ENCODE measurements around the gene GLTP. TPM values are rescaled to one million over a fixed set of nuclear protein-coding genes. Genes with fewer than 3 reads are reported as not detected.
A peak's percentile ranks its signal among the peaks of the same experiment; 100 is the strongest.

GLTP gene
- total RNA-seq, 4 donors from 2014 or later = 18.3 to 34.0 (median 22.4) TPM

DNA sequence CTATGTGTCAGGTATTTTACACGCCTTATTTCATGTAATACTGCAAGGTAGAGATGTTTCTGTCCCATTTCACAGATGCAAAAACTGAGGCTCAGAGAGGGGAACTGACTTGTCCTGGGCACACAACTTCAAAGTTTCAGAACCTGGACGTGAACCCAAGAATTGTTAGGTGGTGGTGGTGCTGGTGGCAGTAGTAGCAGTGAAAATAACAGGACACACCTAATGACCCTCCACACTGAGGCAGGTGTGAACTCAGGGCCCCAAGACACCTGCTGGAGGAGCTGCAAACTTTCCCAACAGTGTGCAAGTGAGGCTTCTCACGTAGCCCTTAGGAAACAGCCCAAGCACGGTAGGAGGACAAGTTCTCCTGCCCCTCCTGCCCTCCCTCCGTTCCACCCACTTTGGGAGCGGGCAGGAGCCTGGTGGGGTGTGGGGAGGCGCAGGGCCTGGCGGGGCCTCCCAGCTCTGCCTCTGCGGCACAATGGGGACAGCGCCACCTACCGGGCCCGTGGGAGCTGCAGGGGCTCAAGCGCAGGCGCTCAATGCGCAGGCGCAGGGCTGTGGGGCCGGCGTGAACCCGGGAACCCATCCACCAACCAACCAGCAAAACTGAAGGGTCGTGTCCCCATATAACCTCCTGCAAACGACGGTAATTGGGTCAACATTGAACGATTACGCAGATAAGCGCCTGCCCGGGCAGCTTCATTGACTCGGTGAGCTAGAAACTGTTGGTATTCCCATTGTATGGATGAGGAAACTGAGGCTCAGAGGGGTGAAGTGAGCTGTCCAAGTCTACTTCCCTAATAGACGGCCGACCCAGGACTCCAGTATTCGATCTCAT, 35.1 kb downstream of the GLTP start:
- no peak overlapping the region for H3K27ac ChIP-seq
- H3K4me3 ChIP-seq = peak overlapping the region in 3 of 4 donors; percentile 24 to 54 (median 39)
- TF ChIP-seq POLR2A (IDR thresholded peaks at IDR 0.05) = no peak
- TF ChIP-seq, protein P1, sequence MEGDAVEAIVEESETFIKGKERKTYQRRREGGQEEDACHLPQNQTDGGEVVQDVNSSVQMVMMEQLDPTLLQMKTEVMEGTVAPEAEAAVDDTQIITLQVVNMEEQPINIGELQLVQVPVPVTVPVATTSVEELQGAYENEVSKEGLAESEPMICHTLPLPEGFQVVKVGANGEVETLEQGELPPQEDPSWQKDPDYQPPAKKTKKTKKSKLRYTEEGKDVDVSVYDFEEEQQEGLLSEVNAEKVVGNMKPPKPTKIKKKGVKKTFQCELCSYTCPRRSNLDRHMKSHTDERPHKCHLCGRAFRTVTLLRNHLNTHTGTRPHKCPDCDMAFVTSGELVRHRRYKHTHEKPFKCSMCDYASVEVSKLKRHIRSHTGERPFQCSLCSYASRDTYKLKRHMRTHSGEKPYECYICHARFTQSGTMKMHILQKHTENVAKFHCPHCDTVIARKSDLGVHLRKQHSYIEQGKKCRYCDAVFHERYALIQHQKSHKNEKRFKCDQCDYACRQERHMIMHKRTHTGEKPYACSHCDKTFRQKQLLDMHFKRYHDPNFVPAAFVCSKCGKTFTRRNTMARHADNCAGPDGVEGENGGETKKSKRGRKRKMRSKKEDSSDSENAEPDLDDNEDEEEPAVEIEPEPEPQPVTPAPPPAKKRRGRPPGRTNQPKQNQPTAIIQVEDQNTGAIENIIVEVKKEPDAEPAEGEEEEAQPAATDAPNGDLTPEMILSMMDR (IDR thresholded peaks at IDR 0.05 in 4 of 5, conservative IDR thresholded peaks at IDR 0.05 in 1 of 5) = peak; percentile 82 to 98 (median 92)
- DNase-seq (peak; percentile 34 to 60), ATAC-seq (peak; percentile 69 to 90)
- H3K4me1 ChIP-seq = no peaks in the 10 kb centered on the region
- H3K9me3 ChIP-seq = no peaks in the 10 kb centered on the region
- intact Hi-C loops (cut with DNase I; ENCODE audit: low total_unique reads) = loop anchor here (2.0 to 5.0 kb wide), 2 partner anchors 37 to 40 kb away; partner anchors contain the start of gene GLTP
- H3K27me3 ChIP-seq = no peaks in the 10 kb centered on the region
- in situ Hi-C loops (cut with MboI; ENCODE audit: low sequenced_read_pairs in 4 of 4) = no loop called here
- no peaks in the 10 kb centered on the region for H3K36me3 ChIP-seq

DNA sequence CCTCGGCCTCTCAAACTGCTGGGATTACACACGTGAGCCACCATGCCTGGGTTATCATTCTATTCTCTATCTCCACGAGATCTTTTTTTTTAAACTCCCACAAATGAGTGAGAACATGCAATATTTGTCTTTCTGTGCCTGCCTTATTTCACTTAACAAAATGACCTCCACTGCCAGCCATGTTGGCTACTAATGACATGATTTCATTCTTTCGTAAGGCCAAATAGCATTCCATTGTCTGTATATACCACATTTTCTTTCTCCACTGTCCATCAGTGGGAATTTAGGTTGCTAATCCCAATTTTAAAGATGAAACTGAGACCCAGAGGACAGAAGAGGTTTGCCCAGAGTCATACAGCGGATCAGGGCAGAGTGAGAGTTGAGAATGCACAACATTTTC, 36.2 kb downstream of the GLTP start:
- Histone ChIP-seq H3K4me3 (no peak overlapping the region), H3K36me3 (no peaks in the 10 kb centered on the region), H3K27ac (no peak overlapping the region), H3K4me1 (no peaks in the 10 kb centered on the region), H3K27me3 (no peaks in the 10 kb centered on the region), H3K9me3 (no peaks in the 10 kb centered on the region)
- TF ChIP-seq, protein P1 (IDR thresholded peaks at IDR 0.05 in 4 of 5, conservative IDR thresholded peaks at IDR 0.05 in 1 of 5) = no peak
- no peak for TF ChIP-seq POLR2A (IDR thresholded peaks at IDR 0.05)
- no peak for DNase-seq
- in situ Hi-C loops (cut with MboI; ENCODE audit: low sequenced_read_pairs in 4 of 4) (no loop called here), intact Hi-C loops (cut with DNase I; ENCODE audit: low total_unique reads) (loop anchor here (2.0 kb wide), 1 partner anchor 39 kb away; no protein-coding TSS in a partner anchor)
- ATAC-seq = no peak

DNA sequence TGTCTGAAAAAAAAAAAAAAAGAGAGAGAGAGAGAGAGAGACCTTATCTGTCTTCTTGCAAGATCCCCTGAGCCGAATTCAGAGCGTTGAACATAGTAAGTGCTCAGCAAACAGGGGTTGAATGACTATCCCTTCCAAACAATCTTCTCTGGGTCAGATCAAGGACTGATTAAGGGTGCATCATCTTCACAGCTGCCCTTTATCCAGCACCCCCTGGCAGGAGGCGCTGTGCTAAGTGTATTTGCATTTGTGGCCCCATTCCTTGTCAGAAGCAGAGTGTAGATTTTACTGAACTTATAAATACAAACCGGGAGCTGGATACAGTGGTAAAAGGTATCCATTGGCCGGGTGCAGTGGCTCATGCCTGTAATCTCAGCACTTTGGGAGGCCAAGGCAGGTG, 38.3 kb downstream of the GLTP start:
- Histone ChIP-seq H3K27ac (no peak overlapping the region), H3K4me1 (no peaks in the 10 kb centered on the region), H3K9me3 (no peaks in the 10 kb centered on the region), H3K36me3 (no peaks in the 10 kb centered on the region), H3K4me3 (no peak overlapping the region), H3K27me3 (no peaks in the 10 kb centered on the region)
- in situ Hi-C loops (cut with MboI; ENCODE audit: low sequenced_read_pairs in 4 of 4) (no loop called here), intact Hi-C loops (cut with DNase I; ENCODE audit: low total_unique reads) (no loop called here)
- no peak for TF ChIP-seq POLR2A (IDR thresholded peaks at IDR 0.05)
- TF ChIP-seq, protein P1 (IDR thresholded peaks at IDR 0.05 in 4 of 5, conservative IDR thresholded peaks at IDR 0.05 in 1 of 5) = no peak
- no peak for DNase-seq
- ATAC-seq = no peak

DNA sequence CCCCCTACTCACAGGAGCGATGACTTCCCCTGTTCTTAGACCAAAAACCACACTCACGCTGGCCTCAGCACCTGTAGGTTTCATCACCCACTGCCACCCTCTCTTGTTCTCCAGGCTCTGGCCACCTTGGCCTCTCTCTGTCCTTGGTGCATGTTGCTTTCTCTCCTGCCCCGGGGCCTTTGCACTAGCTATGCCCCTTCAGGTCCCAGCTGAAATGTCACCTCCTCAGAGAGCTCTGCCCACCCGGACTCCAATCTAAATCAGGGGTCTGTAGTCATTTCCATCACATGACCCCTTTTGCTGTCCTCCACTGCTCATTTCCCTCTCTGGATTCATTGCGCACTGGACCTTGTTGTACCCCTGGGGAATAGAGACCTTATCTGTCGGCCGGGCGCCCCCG, 39.0 kb downstream of the GLTP start:
- ATAC-seq (no peak), DNase-seq (no peak)
- no peaks in the 10 kb centered on the region for H3K36me3 ChIP-seq
- no peaks in the 10 kb centered on the region for H3K27me3 ChIP-seq
- no peak overlapping the region for H3K4me3 ChIP-seq
- in situ Hi-C loops (cut with MboI; ENCODE audit: low sequenced_read_pairs in 4 of 4) = no loop called here
- TF ChIP-seq POLR2A (IDR thresholded peaks at IDR 0.05) = no peak
- TF ChIP-seq, protein P1 (IDR thresholded peaks at IDR 0.05 in 4 of 5, conservative IDR thresholded peaks at IDR 0.05 in 1 of 5) = no peak
- H3K27ac ChIP-seq = no peak overlapping the region
- no peaks in the 10 kb centered on the region for H3K4me1 ChIP-seq
- intact Hi-C loops (cut with DNase I; ENCODE audit: low total_unique reads) = no loop called here
- H3K9me3 ChIP-seq = no peaks in the 10 kb centered on the region
